ENCODE measurements around the gene CEP112.

The CEP112 gene

GRCh38 chr17:65586899-65587298 is 605.0 kb downstream of the CEP112 start:
- no peak for DNase-seq (ENCODE audit: low read depth, low spot score)
- ChIA-PET POLR2A (no interaction called here), CTCF (interaction anchor here (0.8 kb wide), 1 partner anchor 30 kb away, joined by 3 read pairs; no protein-coding TSS in a partner anchor)
- no peak for TF ChIP-seq CTCF (IDR thresholded peaks at IDR 0.05; ENCODE audit: insufficient read depth, low read length, missing control alignments)
- H3K4me3 ChIP-seq (ENCODE audit: low read depth, low read length), result no peak overlapping the region
